Stimulated activated CD8-positive, alpha-beta memory T cell treated with anti-CD3 and anti-CD28 coated beads, Interleukin-15, amount 100 ng/mL, for 48 hours (primary cell): Measurements from ENCODE around the gene ARHGAP29.

Source experiments
- DNase-seq, 2 donors: peaks; one replicate each; pipeline ENCODE4 v3.0.0-alpha.2; 2020; ENCODE audit warnings: low read depth in 2 of 2

ARHGAP29 gene

GRCh38 chr1:94237291-94238226, at the start of gene ARHGAP29:
Gene ARHGAP29 (minus strand): TSS chr1:94237584. CDS start chr1:94231611, 5,973 bp downstream.
- DNase-seq, result peak; percentile 17 to 42

- DNase-seq, result no peak
These were observed 49.6 kb upstream of the ARHGAP29 start for GRCh38 chr1:94286864-94287437.

- DNase-seq, result no peak
These were observed 47.8 kb upstream of the ARHGAP29 start for GRCh38 chr1:94285031-94285654.

GRCh38 chr1:94284476-94284875, 47.1 kb upstream of the ARHGAP29 start:
- no peak for DNase-seq

- DNase-seq, result no peak
These were observed 46.1 kb upstream of the ARHGAP29 start for GRCh38 chr1:94283462-94283861.

- DNase-seq, result no peak
These were observed 44.8 kb upstream of the ARHGAP29 start for GRCh38 chr1:94282143-94282711.

GRCh38 chr1:94281361-94282142, 44.2 kb upstream of the ARHGAP29 start:
- no peak for DNase-seq

GRCh38 chr1:94280541-94280940, 43.2 kb upstream of the ARHGAP29 start:
- no peak for DNase-seq

GRCh38 chr1:94279462-94279861, 42.1 kb upstream of the ARHGAP29 start:
- DNase-seq, result no peak

- no peak for DNase-seq
These were observed 41.7 kb upstream of the ARHGAP29 start for GRCh38 chr1:94279038-94279437.

GRCh38 chr1:94276988-94277434, 39.6 kb upstream of the ARHGAP29 start:
- DNase-seq, result no peak

GRCh38 chr1:94275083-94275482, 37.7 kb upstream of the ARHGAP29 start:
- no peak for DNase-seq

GRCh38 chr1:94274561-94274960, 37.2 kb upstream of the ARHGAP29 start:
- no peak for DNase-seq

GRCh38 chr1:94273111-94273510, 35.7 kb upstream of the ARHGAP29 start:
- DNase-seq, result no peak

GRCh38 chr1:94272388-94272787, 35.0 kb upstream of the ARHGAP29 start:
- no peak for DNase-seq

- no peak for DNase-seq
These were observed 34.0 kb upstream of the ARHGAP29 start for GRCh38 chr1:94271373-94271772.

- no peak for DNase-seq
These were observed 33.4 kb upstream of the ARHGAP29 start for GRCh38 chr1:94270801-94271203.

- no peak for DNase-seq
These were observed 32.5 kb upstream of the ARHGAP29 start for GRCh38 chr1:94269921-94270320.

- DNase-seq, result no peak
These were observed 28.5 kb upstream of the ARHGAP29 start for GRCh38 chr1:94265906-94266305.

- DNase-seq, result no peak
These were observed 27.6 kb upstream of the ARHGAP29 start for GRCh38 chr1:94265011-94265422.

GRCh38 chr1:94260635-94261387, 23.4 kb upstream of the ARHGAP29 start:
- no peak for DNase-seq
